ENCODE results near the gene SLC2A4RG. TPM values are rescaled to one million over a fixed set of nuclear protein-coding genes. Genes with fewer than 3 reads are reported as not detected.

Gene SLC2A4RG
- total RNA-seq, 1 experiment from 2014 or later = 105 TPM

DNA sequence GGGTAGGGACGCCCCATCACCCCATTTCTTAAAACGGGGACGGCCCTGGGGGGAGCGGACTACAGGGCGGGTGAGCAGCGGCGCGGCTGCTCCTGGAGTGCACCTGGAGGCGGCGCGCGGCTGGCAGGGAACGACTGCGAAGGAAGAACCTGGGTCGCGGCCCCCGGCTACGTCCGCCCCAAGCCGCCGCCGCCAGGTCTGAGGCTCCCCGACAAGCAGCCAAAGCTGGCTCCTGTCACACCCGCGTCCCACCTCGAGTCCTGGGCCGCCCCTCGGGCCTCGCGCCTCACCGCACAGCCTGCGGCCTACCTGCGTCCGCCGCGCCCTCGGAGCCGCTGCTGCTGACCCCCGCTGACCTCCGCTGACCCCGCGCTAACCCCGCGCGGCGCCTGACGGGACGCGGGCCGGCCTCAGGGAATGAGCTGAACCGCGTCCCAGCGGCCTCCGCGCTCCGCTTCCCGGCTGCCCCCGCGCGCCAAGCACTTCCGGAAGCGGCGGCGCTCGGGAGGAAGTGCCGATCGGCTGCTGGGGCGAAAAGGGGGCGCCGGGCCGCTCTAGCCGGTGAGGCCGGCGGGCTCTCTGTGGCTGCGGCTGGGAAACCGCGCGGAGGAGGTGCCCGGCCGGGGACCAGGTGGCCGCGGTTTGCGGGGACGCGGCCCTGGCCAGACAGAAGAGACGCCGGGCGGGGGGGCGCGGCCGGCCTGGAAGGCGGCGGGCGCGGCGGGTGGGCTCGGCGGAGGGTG lies 31.8 kb upstream of the SLC2A4RG start, which contains the start of the genes ARFRP1 and ZGPAT:
TSS of gene ARFRP1 (minus strand) at position 419 of the 743 bp plus-strand sequence. CDS start 885 bp downstream, outside the sequence.
TSS of gene ZGPAT (plus strand) at position 482 of the 743 bp plus-strand sequence. CDS start 542 bp downstream, outside the sequence.
- ChIA-PET CTCF (interaction anchor here (0.6 to 2.7 kb wide), 14 partner anchors 9 to 266 kb away, joined by 3 to 9 read pairs (median 4); partner anchors contain the start of genes GMEB2, LIME1 and TPD52L2), POLR2A (interaction anchor here (0.6 to 4.2 kb wide), 42 partner anchors 10 to 412 kb away, joined by 3 to 79 read pairs (median 4); partner anchors contain the start of genes GMEB2, LIME1, PPDPF and PRPF6)
- peaks cover 64% of the 10 kb centered on the region for H3K36me3 Mint-ChIP-seq (ENCODE audit: insufficient read depth, unreplicated experiment)
- peak within 1 kb of the TSS; percentile 61 for H3K27ac Mint-ChIP-seq (ENCODE audit: low read depth, unreplicated experiment)
- H3K9me3 Mint-ChIP-seq (ENCODE audit: unreplicated experiment) = peaks cover 7% of the 10 kb centered on the region
- peaks cover 9% of the 10 kb centered on the region for H3K4me1 Mint-ChIP-seq (ENCODE audit: insufficient read depth, unreplicated experiment)
- TF ChIP-seq, protein P1, sequence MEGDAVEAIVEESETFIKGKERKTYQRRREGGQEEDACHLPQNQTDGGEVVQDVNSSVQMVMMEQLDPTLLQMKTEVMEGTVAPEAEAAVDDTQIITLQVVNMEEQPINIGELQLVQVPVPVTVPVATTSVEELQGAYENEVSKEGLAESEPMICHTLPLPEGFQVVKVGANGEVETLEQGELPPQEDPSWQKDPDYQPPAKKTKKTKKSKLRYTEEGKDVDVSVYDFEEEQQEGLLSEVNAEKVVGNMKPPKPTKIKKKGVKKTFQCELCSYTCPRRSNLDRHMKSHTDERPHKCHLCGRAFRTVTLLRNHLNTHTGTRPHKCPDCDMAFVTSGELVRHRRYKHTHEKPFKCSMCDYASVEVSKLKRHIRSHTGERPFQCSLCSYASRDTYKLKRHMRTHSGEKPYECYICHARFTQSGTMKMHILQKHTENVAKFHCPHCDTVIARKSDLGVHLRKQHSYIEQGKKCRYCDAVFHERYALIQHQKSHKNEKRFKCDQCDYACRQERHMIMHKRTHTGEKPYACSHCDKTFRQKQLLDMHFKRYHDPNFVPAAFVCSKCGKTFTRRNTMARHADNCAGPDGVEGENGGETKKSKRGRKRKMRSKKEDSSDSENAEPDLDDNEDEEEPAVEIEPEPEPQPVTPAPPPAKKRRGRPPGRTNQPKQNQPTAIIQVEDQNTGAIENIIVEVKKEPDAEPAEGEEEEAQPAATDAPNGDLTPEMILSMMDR (IDR thresholded peaks at IDR 0.05; ENCODE audit: unreplicated experiment) = no peak
- H3K4me3 Mint-ChIP-seq (ENCODE audit: unreplicated experiment) = peak within 1 kb of the TSS; percentile 86
- intact Hi-C loops (cut with micrococcal nuclease) = loop anchor here (1.0 to 5.0 kb wide), 4 partner anchors 158 to 265 kb away; partner anchors contain the start of genes TPD52L2 and UCKL1
- no peaks in the 10 kb centered on the region for H3K27me3 Mint-ChIP-seq (ENCODE audit: insufficient read depth, unreplicated experiment)
- peak; percentile 82 for DNase-seq (ENCODE audit: unreplicated experiment)
- no TSS peak for BruUV-seq (replicated peaks)

DNA sequence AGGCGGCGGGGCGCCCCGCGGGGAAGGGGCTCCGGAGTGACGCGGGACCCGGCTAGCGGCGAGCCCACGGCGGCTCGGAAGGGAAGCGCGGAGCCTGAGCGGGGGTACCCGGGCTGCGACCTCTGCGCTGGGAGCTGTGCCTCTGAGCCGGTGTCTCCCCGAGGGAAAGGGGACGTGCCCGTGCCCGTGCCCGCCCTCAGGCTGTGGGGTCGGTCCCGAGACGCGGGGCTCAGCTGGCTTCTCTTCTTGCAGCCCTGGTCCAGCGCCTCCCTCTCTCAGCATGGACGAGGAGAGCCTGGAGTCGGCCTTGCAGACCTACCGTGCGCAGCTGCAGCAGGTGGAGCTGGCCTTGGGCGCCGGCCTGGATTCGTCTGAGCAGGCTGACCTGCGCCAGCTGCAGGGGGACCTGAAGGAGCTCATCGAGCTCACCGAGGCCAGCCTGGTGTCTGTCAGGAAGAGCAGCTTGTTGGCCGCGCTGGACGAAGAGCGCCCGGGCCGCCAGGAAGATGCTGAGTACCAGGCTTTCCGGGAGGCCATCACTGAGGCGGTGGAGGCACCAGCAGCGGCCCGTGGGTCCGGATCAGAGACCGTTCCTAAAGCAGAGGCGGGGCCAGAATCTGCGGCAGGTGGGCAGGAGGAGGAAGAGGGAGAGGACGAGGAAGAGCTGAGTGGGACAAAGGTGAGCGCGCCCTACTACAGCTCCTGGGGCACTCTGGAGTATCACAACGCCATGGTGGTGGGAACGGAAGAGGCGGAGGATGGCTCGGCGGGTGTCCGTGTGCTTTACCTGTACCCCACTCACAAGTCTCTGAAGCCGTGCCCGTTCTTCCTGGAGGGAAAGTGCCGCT lies 31.1 kb upstream of the SLC2A4RG start:
- no peaks in the 10 kb centered on the region for H3K27me3 Mint-ChIP-seq (ENCODE audit: insufficient read depth, unreplicated experiment)
- peaks cover 7% of the 10 kb centered on the region for H3K9me3 Mint-ChIP-seq (ENCODE audit: unreplicated experiment)
- peak overlapping the region; percentile 86 for H3K4me3 Mint-ChIP-seq (ENCODE audit: unreplicated experiment)
- DNase-seq (ENCODE audit: unreplicated experiment) = no peak
- ChIA-PET POLR2A (interaction anchor here (0.7 to 4.2 kb wide), 31 partner anchors 9 to 411 kb away, joined by 3 to 79 read pairs (median 6); partner anchors contain the start of genes GMEB2, LIME1, PPDPF and PRPF6), CTCF (interaction anchor here (0.6 to 2.7 kb wide), 11 partner anchors 10 to 265 kb away, joined by 3 to 9 read pairs (median 3); partner anchors contain the start of genes GMEB2 and PTK6)
- peak overlapping the region; percentile 61 for H3K27ac Mint-ChIP-seq (ENCODE audit: low read depth, unreplicated experiment)
- peaks cover 64% of the 10 kb centered on the region for H3K36me3 Mint-ChIP-seq (ENCODE audit: insufficient read depth, unreplicated experiment)
- TF ChIP-seq, protein P1 (IDR thresholded peaks at IDR 0.05; ENCODE audit: unreplicated experiment) = no peak
- intact Hi-C loops (cut with micrococcal nuclease) = loop anchor here (5.0 kb wide), 2 partner anchors 249 to 264 kb away; partner anchors contain the start of gene UCKL1
- peaks cover 4% of the 10 kb centered on the region for H3K4me1 Mint-ChIP-seq (ENCODE audit: insufficient read depth, unreplicated experiment)
- TSS peak; percentile 30 for BruUV-seq (replicated peaks)

DNA sequence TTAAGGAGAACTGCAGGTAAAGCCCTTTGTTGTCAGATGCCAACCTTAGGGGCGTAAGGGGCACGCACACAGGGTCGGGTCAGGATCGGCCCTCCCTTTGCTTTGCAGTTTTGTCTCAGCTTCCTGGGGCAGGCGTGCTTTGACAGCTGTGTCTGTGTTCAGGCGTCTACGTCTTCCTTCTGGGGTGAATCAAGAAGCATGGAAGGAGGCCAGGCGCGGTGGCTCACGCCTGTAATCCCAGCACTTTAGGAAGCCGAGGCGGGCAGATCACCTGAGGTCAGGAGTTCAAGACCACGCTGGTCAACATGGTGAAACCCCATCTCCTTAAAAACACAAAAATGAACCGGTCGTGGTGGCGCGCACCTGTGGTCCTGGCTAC lies 30.4 kb upstream of the SLC2A4RG start:
- peaks cover 70% of the 10 kb centered on the region for H3K36me3 Mint-ChIP-seq (ENCODE audit: insufficient read depth, unreplicated experiment)
- intact Hi-C loops (cut with micrococcal nuclease) = loop anchor here (5.0 kb wide), 2 partner anchors 248 to 263 kb away; partner anchors contain the start of gene UCKL1
- H3K4me1 Mint-ChIP-seq (ENCODE audit: insufficient read depth, unreplicated experiment) = peaks cover 4% of the 10 kb centered on the region
- peaks cover 7% of the 10 kb centered on the region for H3K9me3 Mint-ChIP-seq (ENCODE audit: unreplicated experiment)
- CTCF ChIA-PET = interaction anchor here (0.6 to 1.4 kb wide), 5 partner anchors 12 to 227 kb away, joined by 3 to 6 read pairs (median 3); partner anchors contain the start of gene PTK6
- peak overlapping the region; percentile 86 for H3K4me3 Mint-ChIP-seq (ENCODE audit: unreplicated experiment)
- DNase-seq (ENCODE audit: unreplicated experiment) = no peak
- BruUV-seq (replicated peaks) = no TSS peak
- TF ChIP-seq, protein P1 (IDR thresholded peaks at IDR 0.05; ENCODE audit: unreplicated experiment) = no peak
- POLR2A ChIA-PET = interaction anchor here (1.0 to 4.2 kb wide), 7 partner anchors 12 to 126 kb away, joined by 3 to 79 read pairs (median 23); partner anchors contain the start of genes GMEB2, LIME1, RTEL1 and SLC2A4RG
- no peak overlapping the region for H3K27ac Mint-ChIP-seq (ENCODE audit: low read depth, unreplicated experiment)
- H3K27me3 Mint-ChIP-seq (ENCODE audit: insufficient read depth, unreplicated experiment) = no peaks in the 10 kb centered on the region
